OCI-LY1 (cell line): ENCODE measurements around the gene PIBF1.
"Not testable (repeated sequence)": the region's sequence is repeated elsewhere in the genome, so short reads cannot be mapped to it uniquely, and the experiment has no call there.

Source experiments
- H2AFZ ChIP-seq: fragments of 200-600 bp; sonication (generic), shearing (Covaris generic); 2 replicates; pipeline ENCODE4 v1.6.0; 2014; ENCODE audit warnings: antibody characterized with exemption, mild to moderate bottlenecking, low read length
- H3F3A ChIP-seq: fragments of 200-600 bp; sonication (generic), shearing (Covaris generic); 2 replicates; pipeline ENCODE4 v1.6.0; 2014; ENCODE audit warnings: mild to moderate bottlenecking, antibody characterized with exemption, low read length, moderate library complexity; ENCODE audit not compliant: insufficient read depth
- H3K27ac ChIP-seq: fragments of 200-600 bp; sonication (generic); 2 replicates; pipeline ENCODE4 v1.5.1; 2014; ENCODE audit warnings: low read length, mixed run types, mild to moderate bottlenecking, low read depth; ENCODE audit not compliant: poor library complexity, severe bottlenecking
- H3K27me3 ChIP-seq: fragments of 200-600 bp; sonication (generic); 2 replicates; pipeline ENCODE4 v1.6.0; 2014; ENCODE audit warnings: antibody characterized with exemption, mild to moderate bottlenecking, low read length, moderate library complexity; ENCODE audit not compliant: insufficient read depth
- H3K36me3 ChIP-seq: fragments of 200-600 bp; sonication (generic); 2 replicates; pipeline ENCODE4 v1.6.1; 2014; ENCODE audit warnings: mild to moderate bottlenecking, antibody characterized with exemption, low read length, moderate library complexity, mixed read lengths; ENCODE audit not compliant: insufficient read depth
- H3K4me1 ChIP-seq: fragments of 200-600 bp; sonication (generic); 2 replicates; pipeline ENCODE4 v1.5.1; 2014; ENCODE audit warnings: mild to moderate bottlenecking, low read length, moderate library complexity; ENCODE audit not compliant: insufficient read depth, severe bottlenecking
- H3K4me2 ChIP-seq: fragments of 200-600 bp; sonication (generic), shearing (Covaris generic); 2 replicates; pipeline ENCODE4 v1.6.1; 2014; ENCODE audit warnings: low read length
- H3K4me3 ChIP-seq: fragments of 200-600 bp; sonication (generic); 2 replicates; pipeline ENCODE4 v1.5.1; 2014; ENCODE audit warnings: low read length, low read depth, mild to moderate bottlenecking, mixed read lengths; ENCODE audit not compliant: poor library complexity, severe bottlenecking
- H3K79me2 ChIP-seq: fragments of 200-600 bp; shearing (Covaris generic); 2 replicates; pipeline ENCODE4 v1.6.1; 2016; ENCODE audit warnings: mixed run types, low read length, mixed read lengths; ENCODE audit not compliant: insufficient read depth
- H3K9ac ChIP-seq: fragments of 200-600 bp; sonication (generic), shearing (Covaris generic); 2 replicates; pipeline ENCODE4 v1.6.1; 2014; ENCODE audit warnings: mild to moderate bottlenecking, low read length, mixed read lengths
- H3K9me2 ChIP-seq: fragments of 200-600 bp; sonication (generic), shearing (Covaris generic); 2 replicates; pipeline ENCODE4 v1.6.1; 2014; ENCODE audit warnings: low read depth, mild to moderate bottlenecking, low read length, mixed read lengths
- H3K9me3 ChIP-seq: fragments of 200-600 bp; shearing (Covaris generic); 2 replicates; pipeline ENCODE4 v1.6.1; 2014; ENCODE audit warnings: low read length, mixed read lengths
- H4K20me1 ChIP-seq: fragments of 200-600 bp; sonication (generic), shearing (Covaris generic); 2 replicates; pipeline ENCODE4 v1.6.0; 2016; ENCODE audit warnings: mild to moderate bottlenecking, low read length; ENCODE audit not compliant: insufficient read depth
- CTCF ChIP-seq: fragments of 200-600 bp; sonication (generic), shearing (Covaris generic); IDR thresholded peaks from 2 replicates; pipeline ENCODE4 v1.5.1; 2017; ENCODE audit warnings: mild to moderate bottlenecking, antibody characterized with exemption, low read length, moderate library complexity, mixed read lengths
- EZH2 ChIP-seq: fragments of 200-600 bp; sonication (generic), shearing (Covaris generic); IDR thresholded peaks from 2 replicates; pipeline ENCODE4 v1.8.0; 2017; ENCODE audit warnings: borderline replicate concordance, mixed run types, mild to moderate bottlenecking, antibody characterized with exemption, low read length, moderate library complexity, mixed read lengths

Gene PIBF1

GRCh38 chr13:72890546-72890945, 108.6 kb downstream of the PIBF1 start:
- Histone ChIP-seq H3F3A (no peaks in the 10 kb centered on the region), H2AFZ (no peak overlapping the region), H3K9me2 (no peaks in the 10 kb centered on the region), H3K27me3 (no peaks in the 10 kb centered on the region), H3K27ac (no peak overlapping the region), H3K36me3 (peaks cover 10% of the 10 kb centered on the region), H3K4me1 (no peaks in the 10 kb centered on the region), H3K9me3 (no peaks in the 10 kb centered on the region), H3K79me2 (no peaks in the 10 kb centered on the region), H3K4me3 (no peak overlapping the region), H4K20me1 (no peaks in the 10 kb centered on the region), H3K4me2 (no peak overlapping the region), H3K9ac (no peak overlapping the region)
- TF ChIP-seq EZH2, result no peak
- TF ChIP-seq CTCF, result no peak

GRCh38 chr13:72891423-72891822, 109.5 kb downstream of the PIBF1 start:
- peaks cover 19% of the 10 kb centered on the region for H3K36me3 ChIP-seq
- no peak overlapping the region for H2AFZ ChIP-seq
- TF ChIP-seq CTCF (no peak), EZH2 (no peak)
- no peaks in the 10 kb centered on the region for H3F3A ChIP-seq
- H4K20me1 ChIP-seq, result no peaks in the 10 kb centered on the region
- H3K4me1 ChIP-seq, result no peaks in the 10 kb centered on the region
- H3K79me2 ChIP-seq, result no peaks in the 10 kb centered on the region
- no peaks in the 10 kb centered on the region for H3K27me3 ChIP-seq
- no peaks in the 10 kb centered on the region for H3K9me3 ChIP-seq
- H3K9ac ChIP-seq, result no peak overlapping the region
- no peak overlapping the region for H3K27ac ChIP-seq
- no peak overlapping the region for H3K4me3 ChIP-seq
- H3K4me2 ChIP-seq, result no peak overlapping the region
- H3K9me2 ChIP-seq, result no peaks in the 10 kb centered on the region

- H3K4me2 ChIP-seq, result no peak overlapping the region
- H3K27me3 ChIP-seq, result no peaks in the 10 kb centered on the region
- H3K4me1 ChIP-seq, result no peaks in the 10 kb centered on the region
- no peaks in the 10 kb centered on the region for H3K79me2 ChIP-seq
- H3K9me2 ChIP-seq, result no peaks in the 10 kb centered on the region
- TF ChIP-seq EZH2 (no peak), CTCF (no peak)
- H3K4me3 ChIP-seq, result no peak overlapping the region
- no peaks in the 10 kb centered on the region for H3K9me3 ChIP-seq
- no peaks in the 10 kb centered on the region for H4K20me1 ChIP-seq
- no peak overlapping the region for H3K27ac ChIP-seq
- H3F3A ChIP-seq, result no peaks in the 10 kb centered on the region
- peaks cover 19% of the 10 kb centered on the region for H3K36me3 ChIP-seq
- no peak overlapping the region for H3K9ac ChIP-seq
- H2AFZ ChIP-seq, result no peak overlapping the region
These were observed 114.9 kb downstream of the PIBF1 start for GRCh38 chr13:72896869-72897268.

GRCh38 chr13:72901546-72901945, 119.6 kb downstream of the PIBF1 start:
- H3K27ac ChIP-seq, result not testable (repeated sequence)

More at GRCh38 chr13:72901546-72901945, 119.6 kb downstream of the PIBF1 start:
- H3K4me3 ChIP-seq, H2AFZ ChIP-seq, H3K4me2 ChIP-seq, H3K9me3 ChIP-seq, H3F3A ChIP-seq, H3K4me1 ChIP-seq, H3K27me3 ChIP-seq, H4K20me1 ChIP-seq, H3K36me3 ChIP-seq, H3K79me2 ChIP-seq, H3K9ac ChIP-seq, H3K9me2 ChIP-seq: not testable (repeated sequence)
